Measurements from ENCODE around the gene MYO3B. TPM values are rescaled to one million over a fixed set of nuclear protein-coding genes. Genes with fewer than 3 reads are reported as not detected.

Gene MYO3B
- total RNA-seq, 4 donors from 2014 or later: 6.0 to 7.4 (median 7.2) TPM

DNA sequence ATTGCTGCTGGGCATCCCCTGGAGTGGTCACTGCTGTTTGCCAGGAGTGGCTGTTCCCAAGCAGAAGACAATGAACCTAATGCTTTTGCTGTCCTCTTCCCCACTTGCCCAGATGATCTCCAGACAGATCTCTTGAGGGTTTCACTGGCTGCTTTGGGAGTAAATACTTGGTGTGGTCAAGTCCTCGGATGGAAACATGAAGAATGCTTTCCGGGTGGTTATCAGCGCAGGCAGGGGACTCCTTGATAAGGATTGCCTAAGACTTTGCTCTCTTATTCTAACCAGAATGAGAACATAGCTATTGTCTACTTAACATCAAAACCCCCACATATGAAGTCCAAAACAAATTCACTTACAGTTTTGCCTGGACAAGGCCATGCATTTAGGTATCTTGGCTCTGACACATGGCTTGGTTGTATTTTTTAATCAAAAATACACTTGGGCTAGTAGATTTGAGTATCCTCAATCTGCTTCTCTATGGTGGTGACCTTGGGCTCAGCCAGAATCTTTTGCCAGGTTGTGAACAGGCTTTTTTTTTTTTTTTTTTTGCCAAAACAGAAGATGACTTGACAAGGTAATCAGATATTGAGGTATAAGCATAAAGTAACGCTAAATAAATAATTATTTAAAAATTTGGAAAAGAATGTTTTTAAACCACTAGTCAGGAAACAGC, 34.8 kb upstream of the MYO3B start:
- Histone ChIP-seq H3K4me3 (replicated peaks in 1 of 3) (no peak overlapping the region), H3K27ac (no peak overlapping the region), H3K36me3 (no peaks in the 10 kb centered on the region), H3K9me3 (no peaks in the 10 kb centered on the region), H3K4me1 (peaks cover 3 to 14% of the 10 kb centered on the region in 2 donors), H3K27me3 (no peaks in the 10 kb centered on the region)
- TF ChIP-seq, protein P1, sequence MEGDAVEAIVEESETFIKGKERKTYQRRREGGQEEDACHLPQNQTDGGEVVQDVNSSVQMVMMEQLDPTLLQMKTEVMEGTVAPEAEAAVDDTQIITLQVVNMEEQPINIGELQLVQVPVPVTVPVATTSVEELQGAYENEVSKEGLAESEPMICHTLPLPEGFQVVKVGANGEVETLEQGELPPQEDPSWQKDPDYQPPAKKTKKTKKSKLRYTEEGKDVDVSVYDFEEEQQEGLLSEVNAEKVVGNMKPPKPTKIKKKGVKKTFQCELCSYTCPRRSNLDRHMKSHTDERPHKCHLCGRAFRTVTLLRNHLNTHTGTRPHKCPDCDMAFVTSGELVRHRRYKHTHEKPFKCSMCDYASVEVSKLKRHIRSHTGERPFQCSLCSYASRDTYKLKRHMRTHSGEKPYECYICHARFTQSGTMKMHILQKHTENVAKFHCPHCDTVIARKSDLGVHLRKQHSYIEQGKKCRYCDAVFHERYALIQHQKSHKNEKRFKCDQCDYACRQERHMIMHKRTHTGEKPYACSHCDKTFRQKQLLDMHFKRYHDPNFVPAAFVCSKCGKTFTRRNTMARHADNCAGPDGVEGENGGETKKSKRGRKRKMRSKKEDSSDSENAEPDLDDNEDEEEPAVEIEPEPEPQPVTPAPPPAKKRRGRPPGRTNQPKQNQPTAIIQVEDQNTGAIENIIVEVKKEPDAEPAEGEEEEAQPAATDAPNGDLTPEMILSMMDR (IDR thresholded peaks at IDR 0.05): no peak
- no peak for TF ChIP-seq POLR2A (IDR thresholded peaks at IDR 0.05)
- intact Hi-C loops (cut with DNase I): no loop called here
- WGBS, 2 donors: 85 to 86% methylated on average over 4 of the region's 4 CpGs
- DNase-seq: no peak

DNA sequence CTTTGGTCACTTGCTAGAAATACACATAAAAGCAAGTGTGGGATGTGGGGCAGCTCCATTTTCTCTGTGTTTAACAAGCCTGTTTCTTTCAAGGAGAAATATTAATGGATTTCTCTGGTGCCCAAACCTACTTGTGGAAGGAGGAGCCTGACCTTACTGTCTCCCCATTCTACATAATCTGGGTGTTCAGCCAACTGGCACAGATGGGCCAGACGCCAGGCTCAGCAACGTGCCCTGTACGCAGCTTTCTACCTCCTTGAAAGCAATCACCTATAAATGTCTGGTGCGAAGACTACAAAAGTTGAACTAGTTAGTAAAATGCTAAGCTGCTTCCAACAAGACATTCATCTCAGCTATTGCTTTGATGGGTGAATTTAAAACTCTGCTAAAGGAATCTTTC, 33.2 kb upstream of the MYO3B start:
- Histone ChIP-seq H3K27ac (peak overlapping the region in 1 of 3 donors; percentile 19), H3K4me3 (replicated peaks in 1 of 3) (no peak overlapping the region), H3K27me3 (no peaks in the 10 kb centered on the region), H3K9me3 (no peaks in the 10 kb centered on the region), H3K4me1 (peaks cover 3 to 14% of the 10 kb centered on the region in 2 donors), H3K36me3 (no peaks in the 10 kb centered on the region)
- TF ChIP-seq, protein P1 (IDR thresholded peaks at IDR 0.05): no peak
- no peak for TF ChIP-seq POLR2A (IDR thresholded peaks at IDR 0.05)
- WGBS, 2 donors: 39 to 66% methylated on average over 4 of the region's 4 CpGs
- peak; percentile 47 to 68 for DNase-seq
- intact Hi-C loops (cut with DNase I): no loop called here

DNA sequence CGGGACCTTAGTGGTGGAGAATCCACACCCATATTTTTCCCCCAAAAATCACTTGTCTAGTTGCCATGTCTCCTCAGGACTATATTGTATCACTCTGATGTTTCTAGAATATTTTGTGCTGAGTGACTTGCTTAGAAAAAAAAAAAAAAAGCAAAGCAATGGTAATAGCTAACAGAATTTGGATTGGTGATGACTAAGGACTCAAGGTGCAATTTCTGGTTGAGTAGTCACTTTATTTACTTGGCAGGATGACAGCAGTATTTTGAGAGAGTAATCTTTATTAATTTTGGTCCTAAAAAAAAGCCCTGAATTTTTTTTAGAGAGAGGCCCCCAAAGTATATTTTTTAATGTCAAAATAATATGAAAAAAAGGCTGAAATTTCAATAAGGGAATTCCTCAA, 32.8 kb upstream of the MYO3B start:
- DNase-seq: no peak
- intact Hi-C loops (cut with DNase I): no loop called here
- peaks cover 3 to 14% of the 10 kb centered on the region in 2 donors for H3K4me1 ChIP-seq
- no peak overlapping the region for H3K4me3 ChIP-seq (replicated peaks in 1 of 3)
- WGBS, 2 donors: 81 to 92% methylated on average over 1 of the region's 1 CpG
- H3K27me3 ChIP-seq: no peaks in the 10 kb centered on the region
- TF ChIP-seq, protein P1 (IDR thresholded peaks at IDR 0.05): no peak
- no peak for TF ChIP-seq POLR2A (IDR thresholded peaks at IDR 0.05)
- H3K27ac ChIP-seq: peak overlapping the region in 1 of 3 donors; percentile 19
- H3K36me3 ChIP-seq: no peaks in the 10 kb centered on the region
- no peaks in the 10 kb centered on the region for H3K9me3 ChIP-seq

DNA sequence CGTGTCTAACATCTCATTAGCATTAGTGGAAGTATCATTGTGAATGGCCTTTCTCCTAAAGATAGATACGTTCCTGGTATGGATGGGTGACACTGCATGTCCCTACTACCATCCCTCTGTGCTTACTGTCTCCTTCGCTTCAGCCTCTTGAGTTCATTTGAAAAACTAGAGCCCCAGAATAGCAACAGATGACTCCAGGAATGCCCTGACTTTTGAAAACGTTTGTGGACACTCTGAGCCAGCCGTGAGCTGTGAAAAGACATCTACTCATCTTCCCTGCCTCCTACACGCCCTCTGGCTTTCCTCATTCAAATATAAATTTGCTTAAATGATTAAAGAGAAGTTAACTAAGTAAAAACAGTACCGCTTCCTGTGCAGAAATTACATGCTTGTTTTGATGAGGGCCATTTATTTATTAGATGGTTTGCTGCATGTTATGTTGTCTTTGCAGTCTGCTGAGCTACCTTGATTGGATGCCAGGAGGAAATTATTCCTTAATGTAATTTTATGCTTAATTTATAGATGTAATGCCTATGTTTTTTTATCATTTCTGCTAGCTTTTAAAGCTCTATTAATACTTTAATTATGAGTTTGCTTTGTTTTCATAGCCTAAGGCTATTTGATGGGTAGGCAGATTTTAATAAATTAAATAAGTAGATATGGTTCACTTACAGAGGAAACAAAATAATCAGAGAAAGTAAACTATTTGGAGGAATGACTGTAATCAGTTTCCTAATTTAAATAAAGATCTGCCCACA, 32.1 kb upstream of the MYO3B start:
- H3K4me1 ChIP-seq: peaks cover 3 to 14% of the 10 kb centered on the region in 2 donors
- H3K27me3 ChIP-seq: no peaks in the 10 kb centered on the region
- TF ChIP-seq POLR2A (IDR thresholded peaks at IDR 0.05): no peak
- TF ChIP-seq, protein P1 (IDR thresholded peaks at IDR 0.05): no peak
- DNase-seq: no peak
- no peak overlapping the region for H3K4me3 ChIP-seq (replicated peaks in 1 of 3)
- 77 to 79% methylated on average over 7 of the region's 7 CpGs for WGBS, 2 donors
- no peaks in the 10 kb centered on the region for H3K9me3 ChIP-seq
- intact Hi-C loops (cut with DNase I): no loop called here
- H3K36me3 ChIP-seq: no peaks in the 10 kb centered on the region
- H3K27ac ChIP-seq: peak overlapping the region in 1 of 3 donors; percentile 11

DNA sequence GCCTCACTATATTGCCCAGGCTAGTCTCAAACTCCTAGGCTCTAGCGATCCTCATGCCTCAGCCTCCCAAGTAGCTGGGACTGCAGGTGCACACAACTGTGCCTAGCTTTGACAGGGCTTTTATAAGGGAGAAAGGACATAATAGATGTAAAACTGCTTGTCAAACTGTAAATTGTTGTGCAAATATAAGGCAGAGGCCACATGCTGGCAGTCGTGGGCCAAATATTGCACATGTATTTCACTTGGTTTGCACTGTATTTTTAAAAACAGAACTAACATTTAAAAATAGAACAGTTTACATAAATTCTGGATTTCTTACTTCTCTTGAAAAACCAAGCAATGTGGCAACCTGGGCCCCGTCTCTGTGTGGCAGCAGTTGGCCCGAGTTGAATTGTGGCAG, 31.2 kb upstream of the MYO3B start:
- peaks cover 6 to 14% of the 10 kb centered on the region in 2 donors for H3K4me1 ChIP-seq
- H3K27me3 ChIP-seq: no peaks in the 10 kb centered on the region
- H3K9me3 ChIP-seq: no peaks in the 10 kb centered on the region
- peak overlapping the region in 1 of 3 donors; percentile 51 for H3K27ac ChIP-seq
- no peak overlapping the region for H3K4me3 ChIP-seq (replicated peaks in 1 of 3)
- H3K36me3 ChIP-seq: no peaks in the 10 kb centered on the region
- TF ChIP-seq, protein P1 (IDR thresholded peaks at IDR 0.05): no peak
- no peak for TF ChIP-seq POLR2A (IDR thresholded peaks at IDR 0.05)
- DNase-seq: no peak
- 85 to 89% methylated on average over 4 of the region's 4 CpGs for WGBS, 2 donors
- intact Hi-C loops (cut with DNase I): no loop called here
